Upper lobe of left lung (tissue), 6 donors: Measurements from ENCODE around the gene KLK13. TPM values are rescaled to one million over a fixed set of nuclear protein-coding genes. Genes with fewer than 3 reads are reported as not detected.

Experiments
- ATAC-seq, 2 donors: fragments of 200-7000 bp; cut with Tn5 transposase; one replicate each; pipeline ENCODE4 v1.9.1; 2022; ENCODE audit warnings: mild to moderate bottlenecking in 2 of 2, moderate library complexity in 2 of 2; ENCODE audit not compliant: low FRiP score in 2 of 2
- DNase-seq, 2 donors: peaks; one replicate each; pipeline ENCODE4 v3.0.0-alpha.2; 2019 to 2020
- H3K27ac ChIP-seq, 4 donors: fragments of 200-600 bp; sonication (generic); one replicate each; pipeline ENCODE4 v1.5.1; 2016 to 2019
- H3K27me3 ChIP-seq, 4 donors: fragments of 200-600 bp; sonication (generic); one replicate each; pipeline ENCODE4 v1.5.1; 2017 to 2019
- H3K36me3 ChIP-seq, 4 donors: fragments of 200-600 bp; sonication (generic); one replicate each; pipeline ENCODE4 v1.5.1; 2016 to 2019
- H3K4me1 ChIP-seq, 4 donors: fragments of 200-600 bp; sonication (generic); one replicate each; pipeline ENCODE4 v1.5.1; 2018 to 2019
- H3K4me3 ChIP-seq, 4 donors: fragments of 200-600 bp; sonication (generic); one replicate each; pipeline ENCODE4 v1.5.1; 2017 to 2019; ENCODE audit warnings: mild to moderate bottlenecking in 2 of 4, moderate library complexity in 1 of 4
- H3K9me3 ChIP-seq, 4 donors: fragments of 200-600 bp; sonication (generic); one replicate each; pipeline ENCODE4 v1.5.1; 2018 to 2019
- CTCF ChIP-seq, 6 experiments: fragments of 450-650 bp in 4 of 6; fragments of 200-600 bp in 2 of 6; sonication (generic) in 2 of 6; IDR thresholded peaks; one replicate each; pipeline ENCODE4 v1.5.1; 2016 to 2019; ENCODE audit warnings: antibody characterized with exemption in 6 of 6
- EP300 ChIP-seq, 4 donors: sonication (generic); formaldehyde crosslinking; IDR thresholded peaks; one replicate each; pipeline ENCODE4 v1.5.1; 2017; ENCODE audit warnings: antibody characterized with exemption in 4 of 4, control low read depth in 2 of 4
- POLR2A ChIP-seq, 4 donors: fragments of 450-650 bp; IDR thresholded peaks; one replicate each; pipeline ENCODE4 v1.5.1; 2016 to 2017; ENCODE audit warnings: antibody characterized with exemption in 4 of 4, mild to moderate bottlenecking in 2 of 4
- POLR2AphosphoS5 ChIP-seq, 2 donors: sonication (generic); formaldehyde crosslinking; IDR thresholded peaks; one replicate each; pipeline ENCODE4 v1.5.1; 2017; ENCODE audit warnings: antibody characterized with exemption in 2 of 2
- WGBS, 2 donors: methylation state at CpG; one replicate each; pipeline ENCODE4 v1.1.5; 2017 to 2018; 5-methylcytosine and 5-hydroxymethylcytosine counted together
- total RNA-seq, 6 donors: library from RNA; depleted of rRNA in 4 of 6; stranded (reverse); fragments of >200 nt in 4 of 6; gene quantifications; one replicate each; pipeline versions ENCODE4 v1.1.0 to v1.2.1, GENCODE V29; 2016 to 2021
- donor health status: DM: no; HTN: no; CAD: no; lungs with moderate emphysema.
- donor health status: DM: no; HTN: yes; CAD: no; lungs with severe emphysema.

Gene KLK13
- total RNA-seq, 6 donors from 2014 or later = 0.54 to 24.1 (median 1.9) TPM; not detected in 2

GRCh38 chr19:51108805-51109146 lies 43.9 kb upstream of the KLK13 start:
- Histone ChIP-seq H3K27ac (peak overlapping the region; percentile 41 to 82 (median 68)), H3K27me3 (no peaks in the 10 kb centered on the region), H3K4me3 (peak overlapping the region; percentile 39 to 78 (median 72)), H3K9me3 (no peaks in the 10 kb centered on the region), H3K36me3 (peaks cover 0 to 14% (median 5%) of the 10 kb centered on the region in 4 donors), H3K4me1 (peaks cover 12 to 21% (median 15%) of the 10 kb centered on the region in 4 donors)
- peak in 1 of 6 experiments; percentile 3 for TF ChIP-seq CTCF (IDR thresholded peaks at IDR 0.05)
- TF ChIP-seq POLR2AphosphoS5 (IDR thresholded peaks at IDR 0.05) = no peak
- 4 to 8% methylated on average over 15 of the region's 15 CpGs for WGBS, 2 donors
- peak; percentile 58 to 78 for ATAC-seq
- peak in 1 of 2 donors; percentile 90 for DNase-seq

GRCh38 chr19:51108066-51108804 lies 43.3 kb upstream of the KLK13 start, which contains the start of gene CTU1:
Gene CTU1, minus strand, starts transcription at chr19:51108409. Its CDS starts 3,840 bp downstream, at chr19:51104569.
- H3K4me3 ChIP-seq = peak within 1 kb of the TSS; percentile 39 to 78 (median 72)
- DNase-seq (peak; percentile 98 to 99), ATAC-seq (peak; percentile 98 to 99)
- H3K4me1 ChIP-seq = peaks cover 12 to 21% (median 15%) of the 10 kb centered on the region in 4 donors
- H3K36me3 ChIP-seq = peaks cover 0 to 19% (median 9%) of the 10 kb centered on the region in 4 donors
- WGBS, 2 donors = 0% methylated on average over 29 to 43 of the region's 43 CpGs
- peak within 1 kb of the TSS; percentile 54 to 82 (median 68) for H3K27ac ChIP-seq
- no peaks in the 10 kb centered on the region for H3K27me3 ChIP-seq
- peak in 2 of 4 donors; percentile 61 to 71 for TF ChIP-seq POLR2A (IDR thresholded peaks at IDR 0.05)
- peak in 1 of 4 donors; percentile 16 for TF ChIP-seq EP300 (IDR thresholded peaks at IDR 0.05)
- peak in 4 of 6 experiments; percentile 33 to 61 (median 42) for TF ChIP-seq CTCF (IDR thresholded peaks at IDR 0.05)
- TF ChIP-seq POLR2AphosphoS5 (IDR thresholded peaks at IDR 0.05) = peak; percentile 81 to 85
- no peaks in the 10 kb centered on the region for H3K9me3 ChIP-seq

GRCh38 chr19:51107406-51108065 lies 42.6 kb upstream of the KLK13 start:
- Histone ChIP-seq H3K27ac (peak overlapping the region; percentile 54 to 82 (median 68)), H3K36me3 (peaks cover 3 to 26% (median 14%) of the 10 kb centered on the region in 4 donors), H3K4me3 (peak overlapping the region; percentile 32 to 78 (median 72)), H3K4me1 (peaks cover 12 to 21% (median 15%) of the 10 kb centered on the region in 4 donors), H3K27me3 (no peaks in the 10 kb centered on the region), H3K9me3 (no peaks in the 10 kb centered on the region)
- peak in 1 of 2 donors; percentile 79 for DNase-seq
- no peak for TF ChIP-seq POLR2A (IDR thresholded peaks at IDR 0.05)
- no peak for TF ChIP-seq POLR2AphosphoS5 (IDR thresholded peaks at IDR 0.05)
- no peak for TF ChIP-seq CTCF (IDR thresholded peaks at IDR 0.05)
- TF ChIP-seq EP300 (IDR thresholded peaks at IDR 0.05) = no peak
- WGBS, 2 donors = 21% methylated on average over 17 to 18 of the region's 18 CpGs
- no peak for ATAC-seq

GRCh38 chr19:51103926-51104341 lies 39.0 kb upstream of the KLK13 start:
- no peak for TF ChIP-seq POLR2A (IDR thresholded peaks at IDR 0.05)
- Histone ChIP-seq H3K27ac (no peak overlapping the region), H3K27me3 (no peaks in the 10 kb centered on the region), H3K36me3 (peaks cover 3 to 56% (median 24%) of the 10 kb centered on the region in 4 donors), H3K4me1 (peaks cover 12 to 19% (median 13%) of the 10 kb centered on the region in 4 donors), H3K4me3 (no peak overlapping the region), H3K9me3 (no peaks in the 10 kb centered on the region)
- no peak for ATAC-seq
- WGBS, 2 donors = 93 to 94% methylated on average over 35 to 43 of the region's 49 CpGs
- peak in 1 of 2 donors; percentile 83 for DNase-seq

GRCh38 chr19:51102991-51103390 lies 38.1 kb upstream of the KLK13 start:
- H3K4me1 ChIP-seq = peaks cover 10 to 16% (median 11%) of the 10 kb centered on the region in 4 donors
- 87 to 96% methylated on average over 7 of the region's 7 CpGs for WGBS, 2 donors
- peaks cover 3 to 63% (median 26%) of the 10 kb centered on the region in 4 donors for H3K36me3 ChIP-seq
- no peak overlapping the region for H3K4me3 ChIP-seq
- DNase-seq = no peak
- no peak overlapping the region for H3K27ac ChIP-seq
- ATAC-seq = no peak
- H3K9me3 ChIP-seq = no peaks in the 10 kb centered on the region
- H3K27me3 ChIP-seq = no peaks in the 10 kb centered on the region
- TF ChIP-seq POLR2A (IDR thresholded peaks at IDR 0.05) (no peak), POLR2AphosphoS5 (IDR thresholded peaks at IDR 0.05) (no peak), EP300 (IDR thresholded peaks at IDR 0.05) (no peak), CTCF (IDR thresholded peaks at IDR 0.05) (no peak)
